GM04504 (cell line): ENCODE results near the gene KLHL29.

ENCODE experiments used
- DNase-seq: peaks from one replicate; pipeline ENCODE4 v3.0.0-alpha.2; 2012; ENCODE audit warnings: low read depth

KLHL29 gene

DNA sequence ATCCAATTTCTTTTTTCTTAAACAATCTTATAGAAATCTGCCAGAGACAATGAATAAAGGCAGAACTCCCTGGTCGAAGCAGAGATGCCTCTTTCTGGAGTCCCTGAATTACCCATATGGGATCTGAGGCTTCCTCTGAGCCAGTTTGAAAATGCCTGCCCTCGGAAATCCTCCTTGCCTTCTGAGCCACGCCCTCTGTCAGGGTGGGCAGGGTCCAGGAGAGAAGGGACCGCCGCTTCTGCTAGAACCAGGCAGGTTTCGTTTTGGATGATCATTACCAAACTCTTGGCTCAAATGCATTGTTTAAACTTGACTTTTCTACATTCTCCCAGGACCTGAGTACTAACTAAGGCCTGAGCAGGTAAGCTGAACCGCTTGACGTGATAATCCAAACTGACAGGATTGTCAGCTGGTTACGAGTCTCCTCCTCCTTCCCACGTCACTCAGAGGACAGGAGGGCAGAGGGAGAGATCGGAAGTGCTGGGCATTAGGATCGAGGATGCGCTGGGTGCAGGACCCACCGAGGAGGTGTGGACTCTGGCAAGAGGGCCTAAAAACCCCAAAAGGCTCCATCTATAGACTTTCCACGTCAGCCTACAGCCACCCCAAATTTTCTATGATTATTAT, 128.4 kb downstream of the KLHL29 start:
- no peak for DNase-seq

DNA sequence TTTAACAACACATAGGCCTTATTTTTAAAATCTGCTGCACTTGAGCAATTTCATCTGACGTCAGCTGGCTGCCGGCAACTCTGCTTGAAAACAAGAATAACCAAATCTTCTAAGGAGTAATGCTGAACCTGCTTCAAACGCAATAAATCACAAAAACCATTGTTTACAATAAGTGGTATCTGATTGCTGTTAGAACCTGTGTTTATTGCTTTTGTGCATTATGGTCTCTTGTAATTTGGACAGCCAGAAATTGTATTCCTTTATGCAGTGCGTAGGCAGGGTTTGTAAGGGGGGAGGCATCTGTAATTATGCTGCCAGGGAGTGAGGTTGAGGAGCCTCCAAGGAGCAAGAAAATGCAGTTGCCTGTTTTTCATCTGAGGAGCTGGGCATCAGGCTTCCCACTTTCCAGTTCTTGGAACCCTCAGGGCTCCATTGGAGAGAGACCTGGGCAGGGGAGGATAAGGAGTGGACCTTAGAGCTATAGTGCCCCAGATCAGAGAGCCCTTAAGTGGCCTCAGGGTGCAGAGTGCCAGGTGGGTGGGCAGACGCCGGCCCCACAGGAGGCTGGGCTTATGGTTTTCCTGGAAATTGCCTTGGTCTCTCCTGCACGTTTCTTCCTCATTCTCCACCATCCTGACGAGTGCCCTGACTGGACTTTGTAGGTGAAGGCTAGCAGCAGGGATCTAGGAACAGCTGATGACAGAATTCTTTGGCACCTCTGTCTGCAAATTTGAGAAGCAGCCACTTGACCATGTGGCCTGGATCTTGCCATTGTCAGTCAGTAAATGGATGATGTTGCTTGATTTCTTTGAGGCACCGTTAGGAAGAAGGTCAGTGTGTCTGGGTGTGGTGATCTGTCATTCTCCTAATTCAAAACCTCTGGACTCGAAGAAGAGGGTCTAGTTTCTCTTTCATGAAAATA, 129.2 kb downstream of the KLHL29 start:
- no peak for DNase-seq

DNA sequence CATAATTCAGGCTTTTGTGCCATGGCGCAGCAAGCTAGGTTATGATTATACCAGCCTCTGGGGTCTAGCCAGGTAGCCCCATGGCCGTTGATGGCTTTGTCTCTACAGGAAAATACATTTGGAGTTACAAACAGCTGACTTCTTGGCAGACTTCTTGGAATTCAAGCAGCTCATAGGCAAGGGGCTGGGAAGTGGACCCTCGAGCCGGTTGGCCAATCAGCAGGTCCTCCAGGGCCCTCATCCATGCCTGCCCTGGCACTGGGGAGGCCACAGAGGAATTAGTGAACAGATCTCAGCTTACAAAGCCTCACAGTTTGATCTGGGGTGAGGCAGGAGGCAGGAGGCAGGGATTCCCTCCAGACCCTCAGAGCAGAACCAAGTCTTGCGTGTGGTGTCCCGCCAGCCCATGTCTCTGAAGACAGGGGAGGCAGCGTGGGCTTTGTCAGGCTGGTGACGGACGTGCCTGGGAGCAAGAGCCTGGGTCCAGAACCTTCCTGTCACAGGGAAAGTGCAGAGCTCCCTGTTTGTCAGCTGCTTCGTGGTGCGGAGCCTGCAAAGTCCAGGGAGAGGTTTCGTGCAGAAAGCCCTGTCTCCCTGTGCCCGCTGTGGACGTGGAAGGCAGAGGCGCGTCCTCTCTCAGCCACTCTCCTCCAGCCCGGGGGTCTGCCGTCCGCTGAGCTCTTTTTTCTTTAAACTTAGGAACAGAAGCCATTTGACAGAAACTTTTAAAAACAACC, 131.7 kb downstream of the KLHL29 start:
- DNase-seq: no peak

DNA sequence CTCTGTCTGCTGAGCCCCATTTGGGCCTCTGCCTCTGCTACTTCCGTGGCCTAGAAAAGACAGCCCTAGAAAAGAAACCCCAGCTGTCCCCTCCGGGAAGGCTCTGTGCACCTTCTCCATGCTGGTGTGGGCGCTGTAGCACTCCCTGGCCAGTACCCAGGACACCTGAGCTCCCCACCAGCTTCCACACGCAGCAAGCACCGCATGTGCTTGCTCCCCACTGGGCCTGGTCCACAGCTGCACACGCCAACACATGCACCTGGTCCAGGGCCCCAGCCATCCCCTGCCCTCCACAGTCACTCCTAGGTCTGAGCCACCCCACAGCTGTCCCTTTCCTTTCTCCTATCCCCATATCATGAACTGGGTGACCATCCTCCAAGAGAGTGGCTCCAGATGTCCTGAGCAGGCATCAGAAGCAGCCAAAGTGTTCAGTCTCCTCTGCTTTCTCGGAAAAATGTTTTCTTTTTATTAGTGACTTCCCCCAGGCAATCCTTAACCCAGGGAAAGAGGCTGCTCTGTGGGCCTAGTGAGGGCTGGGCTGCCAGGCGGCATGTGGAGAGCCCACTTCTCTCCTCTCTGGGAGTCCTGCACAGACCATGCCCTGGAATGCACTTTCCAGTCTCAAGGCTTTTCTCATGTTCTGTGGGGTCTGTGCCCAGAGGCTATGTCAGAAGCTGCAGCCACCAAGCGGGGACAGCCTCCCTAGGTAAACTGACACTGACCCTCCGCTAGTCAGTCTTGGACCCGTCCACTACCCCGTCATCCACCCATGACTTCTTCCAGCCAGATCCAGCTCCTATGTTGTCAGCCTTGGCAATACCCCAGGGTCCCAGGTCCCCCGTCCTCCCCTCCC, 133.7 kb downstream of the KLHL29 start:
- DNase-seq: no peak

DNA sequence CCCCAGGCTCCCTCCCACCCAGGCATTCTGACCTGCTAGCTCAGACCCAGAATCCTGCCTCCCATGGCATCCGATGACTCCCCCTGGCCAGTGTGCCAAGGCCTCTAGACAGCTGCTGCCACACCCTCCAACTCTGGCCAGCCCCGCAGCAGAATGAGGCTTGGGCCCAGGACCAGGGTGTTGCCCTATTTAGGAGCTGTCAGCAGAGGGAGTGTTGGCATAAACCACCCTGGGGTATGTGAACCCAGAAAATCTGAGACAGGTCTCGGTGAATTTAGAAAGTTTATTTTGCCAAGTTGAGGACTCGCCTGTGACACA, 134.3 kb downstream of the KLHL29 start:
- no peak for DNase-seq

DNA sequence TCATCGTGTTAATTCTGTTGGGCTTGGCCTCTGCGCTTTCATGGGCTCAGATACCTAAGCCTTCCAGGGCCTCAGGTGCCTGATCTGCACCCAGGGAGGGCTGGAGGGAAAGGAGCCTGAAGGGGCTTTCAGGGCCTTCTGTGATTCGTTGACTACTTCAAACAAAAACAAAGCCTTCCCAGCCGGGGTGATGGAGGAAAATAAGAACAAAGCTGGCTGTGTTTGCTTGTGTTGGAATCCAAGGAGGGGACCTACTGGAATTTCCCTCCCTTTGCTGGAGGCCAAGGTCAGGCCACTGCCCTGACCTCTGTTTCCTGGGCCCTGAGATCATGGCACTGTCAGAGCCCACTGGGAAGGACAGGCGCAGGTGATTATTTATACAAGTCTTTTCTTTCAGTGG, 135.3 kb downstream of the KLHL29 start:
- DNase-seq: no peak

DNA sequence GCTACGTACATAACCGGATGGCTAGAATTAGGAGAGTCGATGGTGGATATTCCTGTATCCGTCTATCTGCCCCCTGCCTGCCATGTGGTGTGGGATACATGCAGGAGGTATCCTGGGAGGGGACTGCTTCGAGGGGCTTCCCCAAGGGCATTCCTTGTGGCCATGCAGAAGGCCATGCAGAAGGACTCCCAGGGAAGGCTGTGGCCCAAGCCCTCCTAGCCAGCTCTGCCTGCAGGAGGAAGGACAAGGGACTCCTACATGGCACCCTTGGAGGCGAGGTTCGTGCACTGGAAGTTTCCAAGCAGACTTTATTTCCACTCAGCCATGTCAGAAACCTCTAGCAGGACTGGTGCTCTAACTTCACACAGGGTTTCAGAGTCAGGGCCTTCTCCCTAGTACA, 136.1 kb downstream of the KLHL29 start:
- no peak for DNase-seq

DNA sequence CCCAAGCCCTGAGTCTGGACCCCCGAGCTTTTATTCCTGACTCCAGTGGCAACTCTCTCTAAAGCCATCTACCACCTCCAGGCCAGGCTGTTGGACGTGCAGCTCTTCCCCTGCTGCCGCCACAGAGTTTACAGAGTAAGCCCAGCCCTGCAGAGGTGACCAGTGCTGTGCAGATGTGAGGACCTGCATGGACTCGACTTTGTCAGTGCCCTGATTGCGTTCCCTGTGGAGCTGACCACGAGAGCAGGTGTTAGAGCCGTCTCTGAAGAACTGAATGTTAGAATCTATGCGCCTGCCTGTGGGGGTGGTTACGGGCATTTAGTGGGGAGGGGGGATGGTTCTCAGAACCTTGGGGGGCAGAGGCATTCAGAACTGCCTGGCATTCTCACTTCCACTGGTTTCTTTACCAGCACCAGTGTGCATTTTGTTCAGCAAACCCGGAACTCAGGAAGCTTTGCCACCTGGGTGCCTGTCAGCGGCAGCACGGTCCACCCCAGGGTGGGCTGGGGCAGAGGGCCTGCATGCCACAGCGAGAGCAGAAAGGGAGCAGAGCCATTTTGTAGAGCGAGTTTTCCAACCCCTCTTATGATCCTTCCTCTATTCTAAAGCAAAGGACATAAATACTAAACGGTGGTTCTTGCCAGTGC, 137.9 kb downstream of the KLHL29 start:
- no peak for DNase-seq

DNA sequence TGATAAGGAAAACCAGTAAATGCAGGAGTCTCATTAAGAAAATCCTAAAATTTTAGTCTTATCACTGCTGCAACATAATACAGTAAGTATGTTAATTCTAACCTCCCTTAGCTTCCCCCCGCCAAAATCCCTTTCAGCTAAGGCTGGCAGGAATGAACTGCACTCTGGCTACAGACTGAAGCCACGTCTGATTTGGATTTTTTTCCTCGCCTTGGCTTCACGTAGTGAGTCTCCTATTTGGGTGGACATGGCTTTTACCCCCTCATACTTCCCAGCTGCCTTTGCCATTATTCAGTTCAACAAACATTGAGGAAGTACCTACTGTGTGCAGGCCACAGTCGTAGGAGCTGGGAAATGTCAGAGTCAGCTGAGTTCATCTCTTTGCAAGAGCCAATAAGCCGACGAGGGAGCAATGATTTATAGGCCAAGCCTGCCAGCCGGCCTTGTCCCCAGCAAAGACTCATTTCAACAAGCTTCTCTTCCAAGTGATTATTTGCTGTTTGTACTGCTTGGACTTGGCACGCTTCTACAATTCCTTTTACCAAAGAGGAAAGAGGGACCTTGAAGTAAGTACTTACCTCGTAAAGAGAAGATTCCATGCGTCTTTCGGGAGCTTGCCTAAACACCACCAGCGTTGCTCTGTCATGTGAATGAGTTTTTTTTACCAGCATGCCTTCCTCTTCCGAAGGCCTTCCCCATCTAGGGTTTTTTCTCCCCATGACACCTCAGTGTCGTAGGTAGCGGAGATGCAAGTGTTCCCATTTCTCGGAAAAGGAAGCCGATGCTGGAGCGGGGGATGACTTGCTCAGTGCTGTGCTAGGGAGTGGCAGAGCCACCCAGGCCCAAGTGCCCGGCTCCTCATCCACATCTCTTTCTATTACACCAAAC, 138.6 kb downstream of the KLHL29 start:
- DNase-seq: no peak

DNA sequence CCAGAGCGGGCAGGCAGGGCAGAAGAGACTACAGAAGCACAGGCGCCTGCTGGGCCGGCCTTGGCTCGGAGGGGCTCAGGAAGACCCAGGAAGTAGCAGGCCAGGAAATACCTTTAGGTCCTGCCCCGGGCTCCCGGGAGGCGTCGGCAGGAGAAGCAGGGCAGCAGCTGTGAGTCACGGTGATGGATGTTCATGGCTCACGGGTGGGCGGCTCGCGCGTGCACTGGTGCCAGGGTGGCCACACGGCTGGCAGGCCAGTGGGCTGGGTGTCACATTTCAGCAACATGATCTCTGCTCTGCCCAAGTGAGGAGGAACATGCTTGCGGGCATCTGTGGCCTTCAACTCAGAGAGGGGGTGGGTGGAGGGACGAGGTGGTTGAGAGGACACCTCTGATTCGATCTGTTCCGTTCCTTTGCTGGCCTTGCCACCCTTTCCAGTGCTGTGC, 139.3 kb downstream of the KLHL29 start:
- DNase-seq: no peak

DNA sequence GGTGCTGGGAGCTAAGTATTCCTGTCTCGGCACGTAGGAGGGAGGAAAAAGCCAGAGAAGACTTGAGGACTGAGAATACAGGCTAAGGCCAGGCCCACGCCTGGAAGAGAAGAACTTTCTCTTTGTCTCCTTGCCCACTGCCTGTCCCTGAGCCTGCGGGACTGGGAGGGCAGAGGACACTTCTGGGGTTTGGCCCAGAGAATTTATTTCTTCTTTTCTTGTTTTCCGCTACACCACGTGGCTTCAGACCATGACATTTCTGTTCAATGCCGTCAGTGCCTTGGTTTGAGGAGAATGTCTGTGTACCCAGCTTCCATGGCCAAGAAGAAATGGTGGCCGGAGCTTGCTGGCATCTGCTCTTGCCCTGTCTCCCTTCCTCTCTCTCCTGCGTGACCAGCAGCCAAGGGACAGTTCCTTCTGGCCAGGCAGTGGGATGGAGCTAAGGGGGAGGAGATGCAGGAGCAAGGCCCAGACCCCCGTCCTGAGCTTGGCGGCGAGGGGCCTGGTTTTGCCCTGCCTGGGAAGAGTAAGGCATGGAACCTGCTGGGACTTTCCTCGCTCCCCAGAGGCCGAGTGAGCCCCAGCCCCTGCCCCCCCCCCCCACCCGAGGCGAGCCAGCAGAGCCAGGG, 140.3 kb downstream of the KLHL29 start:
- DNase-seq: no peak

DNA sequence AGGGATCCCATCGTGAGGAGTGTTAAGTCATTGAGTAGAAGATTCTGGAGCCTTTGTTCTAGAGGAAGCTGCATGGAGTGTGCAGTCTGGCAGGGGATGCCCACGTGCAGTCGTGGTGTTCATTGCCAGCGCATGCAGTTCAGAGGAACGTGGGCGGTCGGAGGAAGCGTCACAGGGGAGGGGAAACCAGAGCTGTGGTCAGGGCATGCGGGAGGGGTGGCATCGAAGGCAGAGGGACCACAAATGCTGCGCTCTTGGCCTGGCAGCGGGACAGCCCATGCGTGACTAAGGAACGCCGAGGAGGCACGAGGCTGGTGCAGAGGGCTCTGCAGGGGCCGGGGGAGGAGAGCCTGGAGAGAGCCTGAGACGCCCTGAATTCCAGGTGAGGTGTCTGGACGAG, 141.1 kb downstream of the KLHL29 start:
- no peak for DNase-seq

DNA sequence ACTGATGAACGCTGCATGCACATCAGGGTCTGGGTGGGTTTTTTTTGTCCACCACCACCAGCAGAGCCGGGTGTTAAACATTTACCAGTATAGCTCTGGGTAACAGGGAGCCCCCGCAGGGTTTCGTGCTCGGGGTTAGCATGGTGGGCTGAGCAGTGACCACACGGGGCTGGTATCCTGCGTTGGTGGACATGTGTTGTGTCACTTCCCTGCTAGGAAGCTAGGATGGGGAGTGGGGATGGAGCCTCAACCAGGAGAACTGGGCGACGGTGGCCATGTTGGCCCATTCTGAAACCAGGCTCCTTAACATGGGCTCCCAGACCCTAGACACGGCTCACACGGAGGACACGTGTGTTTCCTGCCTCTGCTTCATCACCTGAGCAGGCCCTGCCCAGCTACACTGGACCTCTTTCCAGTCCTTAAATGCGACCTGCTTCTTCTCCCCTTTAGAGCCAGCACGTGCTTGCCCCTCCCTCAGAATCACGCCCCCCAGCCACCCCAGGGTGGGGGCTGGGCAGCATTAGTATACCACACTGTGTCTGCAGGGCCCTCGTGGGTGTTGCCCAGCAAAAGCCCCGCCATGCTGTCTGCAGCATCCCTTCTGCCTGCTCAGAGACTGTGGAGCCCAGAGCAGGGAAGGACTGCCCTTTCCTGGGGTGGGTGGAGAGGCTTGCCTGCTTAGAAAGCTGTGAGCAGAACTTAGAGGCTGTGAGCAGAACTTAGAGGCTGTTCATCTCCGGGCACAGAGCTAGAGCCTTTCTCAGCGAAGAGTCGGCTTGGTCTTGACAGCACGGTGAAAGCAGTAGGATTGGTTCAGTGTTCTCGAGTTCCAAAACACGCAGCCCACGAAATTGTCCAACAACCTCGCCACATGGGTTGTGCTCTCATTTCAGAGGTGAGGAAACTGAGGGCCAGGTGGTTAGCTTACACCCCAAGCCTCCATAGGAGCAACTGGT, 142.1 kb downstream of the KLHL29 start:
- no peak for DNase-seq

DNA sequence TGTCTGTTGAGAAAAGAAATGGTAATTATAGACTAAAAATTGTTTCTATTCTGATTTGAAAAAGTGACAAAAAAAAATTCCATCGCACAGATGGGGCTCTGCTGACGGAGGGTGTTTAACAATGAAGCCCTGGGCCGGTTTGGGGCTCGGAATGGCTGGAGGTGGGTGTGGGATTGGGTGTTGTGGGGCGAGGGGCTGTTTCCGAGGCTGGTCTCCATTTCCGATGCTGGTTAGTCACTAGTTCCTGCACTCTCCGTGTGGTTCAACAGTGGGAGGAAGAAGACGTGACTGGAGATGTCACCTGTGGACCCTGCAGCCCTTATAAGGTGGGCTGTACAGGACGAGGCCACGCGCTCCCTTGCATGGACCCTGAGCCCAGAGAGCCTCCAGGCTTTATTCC, 143.2 kb downstream of the KLHL29 start:
- no peak for DNase-seq

DNA sequence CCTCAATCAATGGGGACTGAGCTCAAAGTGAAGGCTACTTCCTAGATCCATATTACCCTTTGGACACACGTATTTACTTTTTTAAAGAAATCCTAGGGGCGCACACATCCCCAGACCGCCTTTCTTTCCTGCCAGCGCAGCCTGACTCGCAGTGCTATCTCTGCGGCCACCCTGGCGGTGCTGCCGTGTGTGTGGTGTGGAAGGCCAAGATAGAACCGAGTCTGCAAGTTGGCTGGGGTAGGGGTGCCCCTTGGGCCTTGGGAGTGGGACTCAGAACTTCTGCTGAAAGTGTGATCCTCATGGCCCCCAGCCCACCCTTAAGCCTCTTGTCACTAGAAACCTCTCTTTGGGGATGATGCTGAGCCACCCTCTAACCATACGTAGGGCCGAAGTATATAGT, 143.7 kb downstream of the KLHL29 start:
- no peak for DNase-seq

DNA sequence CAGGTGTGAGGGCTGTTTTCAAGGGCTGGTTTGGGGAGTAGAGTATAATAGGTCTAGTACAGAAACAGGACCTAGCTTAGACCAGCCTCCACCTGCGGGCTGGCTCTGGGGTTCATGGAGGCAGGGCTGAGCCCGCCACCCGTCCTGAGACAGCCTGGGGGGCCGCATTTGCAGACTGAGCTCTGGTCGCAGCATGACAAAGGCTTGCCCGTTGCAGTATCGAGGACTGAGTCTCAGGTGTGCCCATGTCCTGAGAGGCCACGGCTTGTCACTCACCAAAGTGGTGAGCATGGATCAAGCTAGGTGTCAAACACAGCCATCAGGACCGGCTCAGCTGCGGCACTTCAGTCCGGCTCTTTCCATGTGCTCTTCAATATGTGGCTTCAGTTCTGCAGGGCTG, 144.7 kb downstream of the KLHL29 start:
- DNase-seq: no peak

DNA sequence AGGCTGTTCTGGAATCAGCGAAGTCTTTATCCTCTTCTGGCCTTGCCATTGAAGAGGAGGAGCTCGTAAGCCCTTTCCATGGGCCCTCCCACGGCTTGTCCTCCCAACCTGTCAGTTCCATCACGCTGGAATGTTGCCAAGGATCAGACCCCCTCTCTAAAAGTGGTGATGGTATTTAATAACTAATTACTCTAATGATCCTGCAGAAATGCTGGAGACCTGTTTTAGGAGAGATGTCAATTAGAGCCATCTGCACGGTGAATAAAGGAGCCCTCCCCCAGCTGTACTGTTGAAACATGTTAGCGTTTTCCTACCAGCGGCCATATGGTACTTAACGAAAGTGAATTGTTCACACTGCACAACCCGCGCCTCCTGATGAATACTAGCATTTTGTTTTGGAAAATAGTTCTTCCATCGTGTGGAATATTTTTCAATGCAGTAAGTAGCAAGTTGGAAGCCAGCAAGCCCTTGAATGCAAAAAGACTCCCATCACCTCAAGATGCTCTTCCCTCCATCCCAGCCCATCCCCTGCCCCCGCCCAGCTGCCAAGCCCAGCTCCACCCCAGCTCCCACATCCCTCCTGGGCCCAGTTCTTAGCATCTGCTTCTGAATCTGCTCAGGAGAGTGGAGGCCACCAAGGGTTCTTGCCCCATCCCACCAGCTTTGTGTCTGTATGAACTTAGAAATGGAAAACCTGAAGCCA, 145.4 kb downstream of the KLHL29 start:
- DNase-seq: no peak

DNA sequence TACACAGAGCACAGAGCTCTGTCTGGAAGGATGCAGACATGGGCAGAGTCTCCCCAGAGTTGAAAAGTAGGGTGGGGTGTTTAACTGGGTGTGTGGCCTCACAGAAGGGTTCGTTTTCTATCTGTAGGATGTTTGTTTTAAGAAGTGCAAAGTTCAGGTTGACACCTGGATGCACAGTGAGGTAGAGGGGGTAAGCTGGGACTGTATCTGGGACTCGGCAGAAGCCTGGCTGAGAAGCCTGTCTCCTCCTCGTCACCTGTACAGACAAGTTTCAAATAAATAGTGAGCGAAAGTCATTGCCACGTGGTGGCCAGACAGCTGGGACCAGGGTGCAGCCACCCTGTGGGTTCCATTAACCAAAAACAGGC, 145.9 kb downstream of the KLHL29 start:
- no peak for DNase-seq
